HG02571 (cell line): ENCODE data around the gene UCP2.
"Not testable (repeated sequence)": the region's sequence is repeated elsewhere in the genome, so short reads cannot be mapped to it uniquely, and the experiment has no call there.

Experiments used
- ATAC-seq: cut with Tn5 transposase; IDR thresholded peaks from one replicate; pipeline ENCODE4 v1.9.1; 2021; ENCODE audit warnings: mild to moderate bottlenecking, moderate library complexity; ENCODE audit not compliant: unreplicated experiment

UCP2 gene

GRCh38 chr11:73946798-73947458 is 35.7 kb downstream of the UCP2 start:
- ATAC-seq: no peak

DNA sequence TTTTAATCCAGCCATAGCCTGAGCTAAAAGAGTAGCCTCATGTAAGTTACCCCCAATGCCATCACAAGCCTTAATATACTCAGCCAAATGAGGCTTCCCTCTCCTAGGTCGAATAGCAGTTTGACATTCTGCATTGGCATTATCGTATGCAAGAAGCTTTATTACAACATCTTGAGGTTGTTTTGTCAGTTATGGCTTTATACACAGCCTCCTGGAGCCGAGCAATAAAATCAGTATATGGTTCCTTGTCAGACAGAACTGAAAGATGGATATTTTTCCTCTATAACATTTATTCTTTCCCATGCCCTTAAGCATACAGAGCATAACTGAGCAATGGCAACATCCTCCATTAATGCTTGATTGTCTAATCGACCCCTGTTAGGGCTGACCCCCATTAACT is 37.2 kb downstream of the UCP2 start:
- ATAC-seq: no peak

- ATAC-seq: no peak
Observed at GRCh38 chr11:73944901-73945300, 37.7 kb downstream of the UCP2 start.

DNA sequence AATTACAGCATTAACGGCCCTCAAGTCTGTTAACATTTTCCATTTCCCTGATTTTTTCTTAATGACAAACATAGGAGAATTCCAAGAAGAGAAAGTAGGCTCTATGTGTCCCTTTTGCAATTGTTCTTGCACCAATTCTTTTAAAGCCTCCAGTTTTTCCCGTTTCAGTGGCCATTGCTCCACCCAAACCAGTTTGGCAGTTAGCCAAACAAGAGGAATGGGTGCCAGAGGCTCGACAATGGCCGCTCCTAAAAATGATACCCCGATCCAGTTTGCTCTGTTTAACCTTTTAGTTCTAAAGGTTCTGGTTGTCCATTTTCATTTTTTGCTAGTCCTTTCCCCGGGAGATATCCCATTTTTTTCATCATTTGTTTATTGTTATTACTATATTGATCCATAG is 38.6 kb downstream of the UCP2 start:
- ATAC-seq: no peak

- ATAC-seq: no peak
Observed at GRCh38 chr11:73942010-73942409, 40.6 kb downstream of the UCP2 start.

DNA sequence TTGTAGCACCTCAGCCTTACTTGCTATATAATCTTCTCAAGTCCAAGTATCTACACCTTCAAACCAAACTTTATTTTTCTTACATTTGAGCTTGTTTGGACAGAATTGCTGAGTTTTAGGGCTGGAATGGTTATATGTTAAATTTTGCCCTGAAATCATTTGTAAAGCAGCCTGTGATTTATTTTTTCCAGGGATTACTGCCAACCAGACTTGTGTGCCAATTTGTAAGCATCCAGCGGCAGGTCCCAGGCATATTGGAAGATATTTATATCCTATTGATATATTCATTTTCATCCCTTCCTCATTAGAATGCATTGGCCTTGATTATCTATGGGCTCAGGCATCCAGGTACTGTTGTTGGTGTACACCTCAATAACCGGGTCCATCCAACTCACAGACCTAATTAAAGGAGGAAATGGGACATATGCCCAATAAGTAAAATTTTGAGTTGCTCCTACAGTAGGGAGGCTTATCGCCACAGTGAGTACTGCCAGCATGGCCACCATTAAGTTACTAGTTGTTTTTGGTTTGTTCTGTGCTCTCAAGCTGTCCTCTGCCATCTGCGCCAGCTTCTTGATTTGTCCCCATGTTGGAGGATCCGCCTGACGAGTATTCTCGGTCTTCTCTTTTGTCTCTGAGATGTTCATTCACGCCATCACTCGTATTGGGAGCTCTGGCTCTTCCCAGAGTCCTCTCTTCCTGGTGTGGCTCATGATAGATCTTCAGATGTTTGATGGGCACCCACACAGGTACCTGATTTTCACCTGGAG is 41.7 kb downstream of the UCP2 start:
- ATAC-seq: no peak

DNA sequence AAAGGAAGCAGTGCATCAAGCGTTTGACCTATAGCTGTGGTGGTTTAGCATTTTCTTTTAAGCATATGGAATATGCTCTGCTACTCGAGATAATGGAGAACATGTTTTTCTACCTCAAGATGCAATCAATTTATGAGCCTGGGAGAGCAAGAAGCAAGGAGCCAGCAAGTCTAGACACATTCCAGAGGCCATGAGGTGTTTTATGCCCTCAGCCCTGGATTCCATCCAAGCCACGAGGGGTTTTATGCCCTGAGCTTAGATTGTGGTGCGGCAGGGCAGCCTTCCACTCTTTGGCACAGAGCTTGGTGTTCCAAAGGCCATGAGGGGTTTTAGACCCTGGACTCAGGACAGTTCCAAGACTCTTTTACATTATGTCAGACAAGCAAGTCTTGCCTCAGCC is 43.5 kb downstream of the UCP2 start:
- ATAC-seq: no peak

DNA sequence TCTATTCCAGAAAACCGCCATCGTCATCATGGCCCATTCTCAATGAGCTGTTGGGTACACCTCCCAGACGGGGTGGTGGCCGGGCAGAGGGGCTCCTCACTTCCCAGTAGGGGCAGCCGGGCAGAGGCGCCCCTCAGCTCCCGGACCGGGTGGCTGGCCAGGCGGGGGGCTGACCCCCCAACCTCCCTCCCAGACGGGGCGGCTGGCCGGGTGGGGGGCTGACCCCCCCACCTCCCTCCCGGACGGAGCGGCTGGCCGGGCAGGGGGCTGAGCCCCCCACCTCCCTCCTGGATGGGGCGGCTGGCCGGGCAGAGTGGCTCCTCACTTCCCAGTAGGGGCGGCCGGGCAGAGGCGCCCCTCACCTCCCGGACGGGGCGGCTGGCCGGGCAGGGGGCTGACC is 46.6 kb downstream of the UCP2 start:
- ATAC-seq: not testable (repeated sequence)

GRCh38 chr11:73932781-73933180 is 49.9 kb downstream of the UCP2 start:
- ATAC-seq: no peak

DNA sequence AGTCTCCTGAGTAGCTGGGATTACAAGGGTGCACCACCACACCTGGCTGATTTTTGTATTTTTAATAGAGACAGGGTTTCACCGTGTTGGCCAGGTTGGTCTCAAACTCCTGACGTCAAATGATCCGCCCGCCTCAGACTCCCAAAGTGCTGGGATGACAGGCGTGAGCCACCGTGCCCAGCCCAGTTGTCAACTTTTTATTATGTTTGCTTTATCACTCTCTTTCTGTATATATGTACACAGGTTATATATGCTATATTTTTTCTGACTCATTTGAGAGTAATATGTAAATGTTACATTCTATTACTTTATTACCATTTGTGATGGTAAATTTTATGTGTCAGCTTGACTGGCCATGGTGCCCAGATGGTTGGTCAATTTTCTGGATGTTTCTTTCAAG is 50.7 kb downstream of the UCP2 start:
- no peak for ATAC-seq

DNA sequence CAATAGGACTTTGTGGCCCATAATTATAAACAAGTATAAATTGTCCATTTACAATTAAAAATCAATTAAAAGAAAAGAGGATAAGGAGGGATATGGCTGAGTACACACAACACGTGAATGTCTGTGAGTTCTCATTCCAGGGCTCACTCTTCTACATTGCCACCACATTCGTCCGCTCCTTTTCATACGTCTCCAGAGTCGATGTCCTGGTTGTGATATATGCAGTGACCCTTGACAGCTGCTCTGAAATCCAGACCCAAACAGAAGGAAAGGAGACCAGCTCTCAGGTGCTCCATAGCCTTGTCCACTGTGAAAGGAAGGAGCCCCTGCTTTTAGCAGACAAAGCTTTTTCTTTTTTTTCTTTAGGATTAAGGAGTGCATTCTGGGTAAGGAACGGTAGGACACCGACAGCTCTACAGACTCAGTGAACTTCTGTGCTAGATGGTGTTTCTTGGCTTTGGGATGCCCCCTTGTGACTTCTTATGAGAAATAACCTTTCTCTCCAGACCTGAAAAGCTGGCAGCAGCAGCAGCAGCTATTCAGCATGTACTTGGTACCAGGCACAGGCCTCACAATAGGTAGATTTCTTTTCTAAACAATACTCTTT is 51.5 kb downstream of the UCP2 start:
- no peak for ATAC-seq

DNA sequence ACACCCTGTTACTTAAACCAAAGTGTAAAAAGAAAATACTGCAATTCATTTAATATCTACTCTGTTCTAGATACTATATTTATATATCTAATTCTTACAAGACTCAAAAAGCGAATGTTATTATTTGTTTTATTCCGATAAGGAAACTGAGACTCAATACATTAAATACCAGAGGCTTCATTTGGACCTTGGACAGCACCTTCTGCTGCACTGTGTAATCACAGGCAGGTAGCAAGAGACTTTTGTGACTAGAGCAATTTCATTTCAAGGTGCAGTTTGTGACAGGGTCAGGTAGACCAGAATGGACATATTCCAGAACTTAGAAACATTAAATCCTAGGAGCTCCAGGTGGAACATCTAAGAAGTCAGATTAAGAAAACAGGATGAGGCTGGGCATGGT is 53.3 kb downstream of the UCP2 start:
- no peak for ATAC-seq
